Neural cell (in vitro differentiated cells): Measurements from ENCODE around the gene OR1D5. TPM values are rescaled to one million over a fixed set of nuclear protein-coding genes. Genes with fewer than 3 reads are reported as not detected.

Source experiments
- H2AFZ ChIP-seq: fragments of 200-600, 300-800 bp; sonication (generic), shearing (Covaris generic); 2 replicates; pipeline ENCODE4 v1.6.0; 2014; ENCODE audit warnings: low read depth, mild to moderate bottlenecking, antibody characterized with exemption, low read length, moderate library complexity
- H3F3A ChIP-seq: fragments of 200-600 bp; shearing (Covaris generic); 2 replicates; pipeline ENCODE4 v1.6.1; 2016; ENCODE audit warnings: mild to moderate bottlenecking, moderate library complexity, mixed read lengths, antibody characterized with exemption, low read length; ENCODE audit not compliant: insufficient read depth, poor library complexity, severe bottlenecking
- H3K27ac ChIP-seq: fragments of 200-600, 300-800 bp; sonication (generic), shearing (Covaris generic); 2 replicates; pipeline ENCODE4 v1.5.1; 2014; ENCODE audit warnings: mild to moderate bottlenecking, low read length, moderate library complexity
- H3K27me3 ChIP-seq: fragments of 300-800, 200-600 bp; sonication (generic), shearing (Covaris generic); 2 replicates; pipeline ENCODE4 v1.6.0; 2014; ENCODE audit warnings: mild to moderate bottlenecking, low read depth, low read length, moderate library complexity; ENCODE audit not compliant: insufficient read depth
- H3K36me3 ChIP-seq: fragments of 300-800, 200-600 bp; sonication (generic), shearing (Covaris generic); 2 replicates; pipeline ENCODE4 v1.5.1; 2014; ENCODE audit warnings: mild to moderate bottlenecking, antibody characterized with exemption, low read length, moderate library complexity; ENCODE audit not compliant: insufficient read depth
- H3K4me2 ChIP-seq: fragments of 300-800, 200-600 bp; sonication (generic), shearing (Covaris generic); 2 replicates; pipeline ENCODE4 v1.6.0; 2014; ENCODE audit warnings: mild to moderate bottlenecking, low read length
- H3K4me3 ChIP-seq: fragments of 300-800, 200-600 bp; sonication (generic), shearing (Covaris generic); 2 replicates; pipeline ENCODE4 v1.5.1; 2014; ENCODE audit warnings: mild to moderate bottlenecking, low read length, moderate library complexity
- H3K79me2 ChIP-seq: fragments of 200-600 bp; shearing (Covaris generic); replicated peaks from 2 replicates; pipeline ENCODE4 v1.6.0; 2014; ENCODE audit warnings: mild to moderate bottlenecking, low read length, moderate library complexity; ENCODE audit not compliant: insufficient read depth
- H3K9ac ChIP-seq: fragments of 300-800, 200-600 bp; sonication (generic), shearing (Covaris generic); 2 replicates; pipeline ENCODE4 v1.6.1; 2016; ENCODE audit warnings: mild to moderate bottlenecking, low read length, mixed read lengths
- H3K9me2 ChIP-seq: fragments of 200-600 bp; shearing (Covaris generic); 2 replicates; pipeline ENCODE4 v1.6.1; 2016; ENCODE audit warnings: mild to moderate bottlenecking, low read length, mixed read lengths; ENCODE audit not compliant: insufficient read depth
- H3K9me3 ChIP-seq: fragments of 200-600, 300-800 bp; sonication (generic), shearing (Covaris generic); 2 replicates; pipeline ENCODE4 v1.6.1; 2016; ENCODE audit warnings: mild to moderate bottlenecking, mixed run types, low read length, moderate library complexity, mixed read lengths
- H4K20me1 ChIP-seq: fragments of 200-600 bp; shearing (Covaris generic); 2 replicates; pipeline ENCODE4 v1.6.1; 2016; ENCODE audit warnings: mild to moderate bottlenecking, mixed run types; ENCODE audit not compliant: insufficient read depth
- CTCF ChIP-seq: fragments of 450-650 bp; IDR thresholded peaks from 2 replicates; pipeline ENCODE4 v1.5.1; 2014; ENCODE audit warnings: antibody characterized with exemption, mild to moderate bottlenecking, moderate library complexity; ENCODE audit not compliant: poor library complexity, severe bottlenecking
- EP300 ChIP-seq: fragments of 450-650 bp; conservative IDR thresholded peaks from 2 replicates; pipeline ENCODE4 v1.6.1; 2014; ENCODE audit warnings: antibody characterized with exemption, mild to moderate bottlenecking, moderate library complexity; ENCODE audit not compliant: poor library complexity, severe bottlenecking
- EZH2 ChIP-seq: fragments of 200-600, 300-800 bp; shearing (Covaris generic), sonication (generic); IDR thresholded peaks from 2 replicates; pipeline ENCODE4 v1.6.1; 2014; ENCODE audit warnings: antibody characterized with exemption, low read length, borderline replicate concordance, mild to moderate bottlenecking; ENCODE audit not compliant: insufficient read depth, poor library complexity, severe bottlenecking
- MXI1 ChIP-seq: fragments of 450-650 bp; conservative IDR thresholded peaks from 2 replicates; pipeline ENCODE4 v1.6.1; 2014; ENCODE audit warnings: antibody characterized with exemption, mild to moderate bottlenecking; ENCODE audit not compliant: poor library complexity, severe bottlenecking
- POLR2AphosphoS5 ChIP-seq: IDR thresholded peaks from 2 replicates; pipeline ENCODE4 v1.6.1; 2012
- RAD21 ChIP-seq: fragments of 450-650 bp; conservative IDR thresholded peaks from 2 replicates; pipeline ENCODE4 v1.6.1; 2014; ENCODE audit warnings: antibody characterized with exemption, mild to moderate bottlenecking, moderate library complexity
- REST ChIP-seq: IDR thresholded peaks from 2 replicates; pipeline ENCODE4 v1.6.1; 2012; ENCODE audit warnings: borderline replicate concordance
- SMC3 ChIP-seq: fragments of 450-650 bp; conservative IDR thresholded peaks from 2 replicates; pipeline ENCODE4 v1.6.1; 2014; ENCODE audit warnings: antibody characterized with exemption, mild to moderate bottlenecking, moderate library complexity; ENCODE audit not compliant: poor library complexity
- TAF1 ChIP-seq: IDR thresholded peaks from 2 replicates; pipeline ENCODE4 v1.6.1; 2012; ENCODE audit warnings: low read depth
- polyA plus RNA-seq: library from polyadenylated mRNA; depleted of rRNA; stranded (reverse); fragments of >200 nt; gene quantifications from 2 replicates; pipeline ENCODE4 v1.2.3, GENCODE V29; 2014

OR1D5 gene
- polyA plus RNA-seq, 1 donor from 2014 or later, result not detected

- H3K9me2 ChIP-seq, result no peaks in the 10 kb centered on the region
- H3K9ac ChIP-seq, result no peak overlapping the region
- no peaks in the 10 kb centered on the region for H4K20me1 ChIP-seq
- no peaks in the 10 kb centered on the region for H3K36me3 ChIP-seq
- H3K9me3 ChIP-seq, result peaks cover 6% of the 10 kb centered on the region
- no peak overlapping the region for H3K27ac ChIP-seq
- no peaks in the 10 kb centered on the region for H3K79me2 ChIP-seq
- H3F3A ChIP-seq, result no peaks in the 10 kb centered on the region
- no peak for TF ChIP-seq TAF1
- TF ChIP-seq SMC3, result no peak
- no peak for TF ChIP-seq CTCF
- no peak for TF ChIP-seq EZH2
- TF ChIP-seq RAD21, result no peak
- TF ChIP-seq REST, result no peak
- no peak for TF ChIP-seq EP300
- no peak for TF ChIP-seq MXI1
- TF ChIP-seq POLR2AphosphoS5, result no peak
- no peaks in the 10 kb centered on the region for H3K27me3 ChIP-seq
- H3K4me3 ChIP-seq, result no peak overlapping the region
- no peak overlapping the region for H2AFZ ChIP-seq
- no peak overlapping the region for H3K4me2 ChIP-seq
These were observed 37.1 kb downstream of the OR1D5 start for GRCh38 chr17:3026125-3026855.

- Histone ChIP-seq H3K9me3 (peaks cover 6% of the 10 kb centered on the region), H2AFZ (no peak overlapping the region), H3F3A (no peaks in the 10 kb centered on the region), H3K9ac (no peak overlapping the region), H4K20me1 (no peaks in the 10 kb centered on the region), H3K9me2 (no peaks in the 10 kb centered on the region), H3K36me3 (no peaks in the 10 kb centered on the region), H3K27me3 (no peaks in the 10 kb centered on the region), H3K27ac (no peak overlapping the region), H3K79me2 (no peaks in the 10 kb centered on the region), H3K4me2 (no peak overlapping the region), H3K4me3 (no peak overlapping the region)
- TF ChIP-seq MXI1 (no peak), EZH2 (no peak), SMC3 (no peak), REST (no peak), RAD21 (no peak), CTCF (no peak), POLR2AphosphoS5 (no peak), EP300 (no peak), TAF1 (no peak)
These were observed 37.8 kb downstream of the OR1D5 start for GRCh38 chr17:3025421-3026124.
